GM12875 (cell line): ENCODE data around the gene APBA1.

ENCODE experiments used
- H3K4me3 ChIP-seq: one replicate; pipeline ENCODE4 v1.5.1; 2011; ENCODE audit warnings: low read depth, low read length, control low read depth
- TF ChIP-seq, protein P1 (sequence below): IDR thresholded peaks from 2 replicates; pipeline ENCODE4 v1.5.1; 2011; ENCODE audit warnings: low read depth, mild to moderate bottlenecking, control low read depth, inconsistent platforms, low read length, moderate library complexity, borderline replicate concordance; ENCODE audit not compliant: insufficient read depth

The APBA1 gene

DNA sequence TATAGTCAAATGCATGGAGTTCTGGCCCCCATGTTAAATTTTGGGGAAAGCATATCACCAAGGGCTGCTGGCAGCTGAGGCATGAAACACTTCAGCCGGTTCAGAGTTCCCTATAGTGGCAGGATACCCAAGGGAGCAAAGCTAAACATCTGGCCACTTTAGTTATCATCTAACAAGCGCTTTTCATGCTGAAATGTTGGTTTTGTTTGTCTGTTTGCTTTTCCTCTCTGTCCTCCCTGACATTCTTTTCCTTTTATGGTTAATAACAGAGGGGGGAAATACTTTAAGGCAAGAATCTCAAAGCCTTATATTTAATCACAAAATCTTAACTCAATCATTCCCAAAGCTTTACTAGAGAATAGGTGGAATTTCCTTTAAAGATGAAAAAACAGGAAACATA is 11.9 kb downstream of the APBA1 start:
- TF ChIP-seq, protein P1, sequence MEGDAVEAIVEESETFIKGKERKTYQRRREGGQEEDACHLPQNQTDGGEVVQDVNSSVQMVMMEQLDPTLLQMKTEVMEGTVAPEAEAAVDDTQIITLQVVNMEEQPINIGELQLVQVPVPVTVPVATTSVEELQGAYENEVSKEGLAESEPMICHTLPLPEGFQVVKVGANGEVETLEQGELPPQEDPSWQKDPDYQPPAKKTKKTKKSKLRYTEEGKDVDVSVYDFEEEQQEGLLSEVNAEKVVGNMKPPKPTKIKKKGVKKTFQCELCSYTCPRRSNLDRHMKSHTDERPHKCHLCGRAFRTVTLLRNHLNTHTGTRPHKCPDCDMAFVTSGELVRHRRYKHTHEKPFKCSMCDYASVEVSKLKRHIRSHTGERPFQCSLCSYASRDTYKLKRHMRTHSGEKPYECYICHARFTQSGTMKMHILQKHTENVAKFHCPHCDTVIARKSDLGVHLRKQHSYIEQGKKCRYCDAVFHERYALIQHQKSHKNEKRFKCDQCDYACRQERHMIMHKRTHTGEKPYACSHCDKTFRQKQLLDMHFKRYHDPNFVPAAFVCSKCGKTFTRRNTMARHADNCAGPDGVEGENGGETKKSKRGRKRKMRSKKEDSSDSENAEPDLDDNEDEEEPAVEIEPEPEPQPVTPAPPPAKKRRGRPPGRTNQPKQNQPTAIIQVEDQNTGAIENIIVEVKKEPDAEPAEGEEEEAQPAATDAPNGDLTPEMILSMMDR: no peak
- H3K4me3 ChIP-seq: no peak overlapping the region

DNA sequence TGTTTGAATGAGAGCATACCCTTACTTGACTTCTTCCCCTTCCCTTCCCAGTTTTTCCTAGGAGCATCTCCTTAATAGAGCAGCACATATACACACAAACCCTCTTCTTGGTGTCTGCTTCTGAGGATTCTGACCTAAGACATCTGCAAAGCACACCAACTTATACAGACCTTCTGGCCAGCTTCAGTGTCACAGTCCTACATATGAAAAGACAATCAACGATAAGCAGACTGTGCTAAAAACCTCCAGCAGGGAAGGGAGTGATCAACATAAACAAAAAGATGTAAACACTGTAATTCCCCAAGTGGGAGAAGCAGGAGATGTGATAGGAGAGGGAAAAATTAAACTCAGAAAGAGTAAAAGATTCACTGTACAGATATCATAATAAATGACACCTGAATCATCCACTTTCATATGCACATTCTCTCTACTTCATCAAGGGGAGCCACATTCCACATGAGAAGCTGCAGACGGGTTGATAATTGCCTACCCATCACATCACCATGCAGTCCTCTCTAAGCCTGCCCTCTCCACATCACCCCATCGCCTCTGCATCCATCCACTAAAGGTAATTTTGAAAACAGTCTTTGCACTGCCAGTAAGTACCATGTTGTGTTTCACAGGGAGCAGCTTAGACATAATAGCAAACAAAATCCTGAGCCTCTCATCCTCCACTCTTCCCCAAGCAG is 13.0 kb downstream of the APBA1 start:
- H3K4me3 ChIP-seq: no peak overlapping the region
- TF ChIP-seq, protein P1: no peak

DNA sequence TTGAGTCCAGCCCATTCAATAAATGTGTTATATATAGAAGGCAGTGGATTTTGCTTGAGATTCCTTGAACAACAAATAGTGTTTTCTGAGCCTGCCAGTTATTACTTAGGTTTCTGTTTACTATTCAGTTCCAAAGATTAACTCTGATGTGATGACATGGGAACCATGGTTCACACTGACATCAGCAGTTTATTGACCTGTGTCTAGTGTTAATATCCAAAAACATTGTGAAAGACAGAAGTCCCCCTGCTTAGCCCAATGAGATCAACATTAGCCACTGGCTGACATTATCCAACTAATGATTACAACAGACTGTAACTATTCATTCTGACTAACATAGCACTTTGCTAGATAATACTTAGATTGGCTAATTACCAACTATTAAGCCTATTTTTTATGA is 14.9 kb downstream of the APBA1 start:
- H3K4me3 ChIP-seq: no peak overlapping the region
- TF ChIP-seq, protein P1: no peak

DNA sequence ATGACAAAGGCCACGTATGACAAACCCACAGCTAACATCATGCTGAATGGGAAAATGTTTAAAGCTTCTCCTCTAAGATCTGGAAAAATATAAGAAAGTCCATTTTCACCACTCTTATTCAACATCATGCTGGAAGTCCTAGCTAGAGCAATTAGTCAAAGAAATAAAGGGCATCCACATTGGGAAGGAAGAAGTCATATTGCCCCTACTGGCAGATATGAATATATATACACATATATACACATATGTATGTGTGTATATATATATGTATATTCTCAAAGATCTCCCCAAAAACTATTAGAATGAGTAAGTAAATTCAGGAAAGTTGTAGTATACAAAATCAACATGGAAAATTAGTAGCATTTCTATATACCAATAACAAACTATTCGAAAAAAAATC is 17.1 kb downstream of the APBA1 start:
- TF ChIP-seq, protein P1: no peak
- H3K4me3 ChIP-seq: no peak overlapping the region

DNA sequence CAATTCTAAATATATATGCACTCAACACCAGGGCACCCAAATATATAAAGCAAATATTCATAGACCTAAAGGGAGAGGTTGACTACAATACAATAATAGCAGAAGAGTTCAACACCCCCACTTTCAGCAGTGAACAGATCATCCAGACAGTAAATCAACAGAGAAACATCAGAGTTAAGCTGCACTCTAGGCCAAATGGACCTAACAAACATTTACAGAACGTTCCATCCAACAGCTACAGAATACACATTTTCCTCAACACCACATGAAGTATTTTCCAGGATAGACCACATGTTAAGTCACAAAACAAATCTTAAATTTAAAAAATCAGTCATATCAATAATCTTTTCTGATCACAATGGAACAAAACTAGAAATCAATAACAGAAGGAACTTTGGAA is 18.9 kb downstream of the APBA1 start:
- H3K4me3 ChIP-seq: no peak overlapping the region
- TF ChIP-seq, protein P1: no peak

DNA sequence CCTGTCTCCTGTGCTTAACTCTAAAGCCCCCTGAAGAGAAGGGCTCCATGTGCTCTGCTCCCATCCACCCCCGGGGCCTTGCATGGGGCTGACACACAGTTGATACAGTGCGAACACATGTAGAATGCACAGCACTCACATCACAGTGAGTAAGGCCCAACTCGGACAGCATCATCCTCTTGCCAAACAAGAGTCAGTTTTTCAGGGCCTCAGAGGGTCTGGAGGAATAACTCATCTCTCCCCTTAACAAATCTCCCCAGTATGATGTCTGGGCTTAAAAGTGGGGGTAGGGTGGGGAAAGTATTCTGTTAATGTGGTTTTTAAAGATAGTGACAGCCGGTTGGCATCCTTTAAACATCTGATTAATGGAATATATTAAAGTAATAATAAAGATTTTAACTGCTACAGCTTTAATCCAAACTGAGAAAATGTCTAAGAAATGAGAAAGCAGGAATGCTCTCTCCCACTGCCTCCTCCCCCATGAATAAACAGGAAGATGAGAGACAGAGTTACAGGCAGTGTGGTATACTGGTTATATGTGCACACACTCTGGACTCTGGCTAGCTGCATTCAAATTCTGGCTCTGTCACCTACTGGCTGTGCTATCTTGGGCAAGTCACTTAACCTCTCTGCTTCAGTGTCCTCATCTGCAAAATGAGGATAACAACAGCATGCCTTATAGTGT is 22.5 kb downstream of the APBA1 start:
- no peak overlapping the region for H3K4me3 ChIP-seq
- TF ChIP-seq, protein P1: no peak

DNA sequence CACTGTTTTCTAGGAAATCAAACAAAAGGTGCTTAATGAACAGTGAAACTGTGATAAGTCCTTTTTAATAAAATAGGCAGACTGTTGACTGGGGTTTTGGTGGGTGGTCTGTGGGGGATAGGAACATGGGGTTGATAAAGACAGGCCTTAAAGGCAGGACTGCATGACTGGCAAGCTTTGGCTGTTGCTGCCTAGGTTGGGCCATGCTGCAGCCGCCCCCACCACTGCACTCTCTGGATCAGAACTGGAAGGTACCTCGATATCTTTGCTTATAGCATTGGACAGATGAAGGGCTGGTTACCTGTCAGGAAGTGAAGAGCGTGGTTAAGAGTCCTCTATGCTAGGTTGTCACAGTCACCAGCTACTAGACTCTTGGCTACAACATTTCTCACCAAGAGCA is 24.4 kb downstream of the APBA1 start:
- TF ChIP-seq, protein P1: no peak
- no peak overlapping the region for H3K4me3 ChIP-seq
